NCI-H82 treated with DMSO at 0.1 percent for 48 hours (cell line): ENCODE results near the gene SMTN.
A peak's percentile ranks its signal among the peaks of the same experiment; 100 is the strongest.
"Not testable (repeated sequence)": the region's sequence is repeated elsewhere in the genome, so short reads cannot be mapped to it uniquely, and the experiment has no call there.

Experiments
- DNase-seq: peaks from one replicate; lab custom pipeline; 2025; ENCODE audit not compliant: unreplicated experiment; lab: John Stamatoyannopoulos, UW

Gene SMTN

DNA sequence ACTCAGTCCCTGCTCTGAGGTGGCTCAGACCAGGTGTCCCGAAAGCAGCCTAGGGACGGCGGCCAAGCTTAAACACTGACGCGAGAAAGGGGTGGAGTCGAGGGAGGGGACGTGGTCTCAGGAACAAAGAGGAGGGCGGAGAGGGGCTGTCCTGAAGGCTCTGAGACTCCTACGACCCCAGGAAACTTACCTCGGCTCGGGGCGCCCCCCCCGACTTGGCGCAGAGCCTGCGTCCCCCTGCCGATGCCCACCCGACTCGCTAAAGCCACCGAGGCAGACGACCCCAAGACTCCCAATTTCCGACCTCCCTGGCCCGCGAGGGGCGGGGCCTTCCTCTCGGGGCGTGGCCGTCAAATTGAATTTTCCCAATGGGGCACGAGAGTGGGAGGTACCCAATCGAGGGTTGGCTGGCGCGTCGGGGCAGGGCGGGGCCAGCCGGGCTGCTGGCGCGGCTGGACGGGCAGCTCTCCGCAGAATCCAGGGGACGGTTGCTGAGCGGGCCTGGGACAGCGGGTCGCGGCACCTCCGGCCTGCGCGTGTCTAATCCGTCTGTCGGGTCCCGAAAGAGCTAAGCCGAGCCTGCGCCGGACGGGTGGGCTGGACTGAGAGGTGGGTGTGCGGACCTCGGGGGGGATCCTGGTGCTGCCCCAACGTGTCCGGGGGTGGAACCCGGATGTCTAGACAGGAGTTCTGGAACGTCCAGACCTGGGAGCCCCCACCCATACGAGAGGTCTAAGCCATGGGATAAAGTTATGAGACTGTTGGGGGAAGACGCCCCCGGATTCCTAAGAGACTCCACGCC lies at the start of gene SMTN:
Gene SMTN, plus strand, starts transcription at position 471 of the 802 bp plus-strand sequence. CDS start 1,941 bp downstream, outside the sequence.
- DNase-seq = peak; percentile 70

DNA sequence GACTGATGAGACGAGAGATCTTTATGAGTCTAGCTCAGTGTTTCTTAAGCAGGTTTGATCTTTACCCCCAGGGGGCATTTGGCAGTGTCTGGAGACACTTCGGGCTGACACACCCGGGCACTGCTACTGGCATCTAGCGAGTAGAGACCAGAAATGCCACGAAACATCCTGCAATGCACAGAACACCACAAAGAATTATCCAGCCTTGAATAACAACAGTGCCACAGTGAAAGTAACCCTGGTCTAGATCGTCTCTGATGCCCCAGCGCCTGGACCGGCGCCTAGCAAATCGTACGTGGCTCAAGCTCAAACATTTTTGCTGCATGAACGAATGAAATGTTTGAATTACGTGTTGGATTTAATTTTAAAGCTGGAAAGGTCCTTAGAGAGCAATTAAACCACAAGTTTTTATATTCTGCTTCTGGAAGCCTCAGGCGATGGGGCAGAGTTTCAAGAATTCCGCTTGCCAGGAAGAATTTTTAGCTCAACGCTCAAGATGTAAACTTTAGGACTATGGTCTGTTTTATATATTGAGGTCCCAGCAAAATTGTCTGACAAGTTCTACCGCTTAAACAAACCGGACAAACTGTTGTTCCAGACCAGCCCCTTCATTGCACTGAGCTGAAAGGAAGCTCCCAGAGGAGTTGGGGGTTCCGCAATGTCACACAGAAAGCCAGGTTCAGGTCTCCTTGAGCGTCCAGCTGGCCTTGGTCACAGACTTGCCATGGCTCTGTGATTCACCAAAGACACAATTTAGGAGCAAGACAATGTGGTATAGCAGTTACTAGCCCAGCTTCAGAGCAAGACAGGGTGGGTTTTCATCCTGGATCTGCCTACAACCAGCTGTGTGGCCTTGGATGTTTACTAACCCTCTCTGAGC lies 44.2 kb upstream of the SMTN start:
- no peak for DNase-seq

DNA sequence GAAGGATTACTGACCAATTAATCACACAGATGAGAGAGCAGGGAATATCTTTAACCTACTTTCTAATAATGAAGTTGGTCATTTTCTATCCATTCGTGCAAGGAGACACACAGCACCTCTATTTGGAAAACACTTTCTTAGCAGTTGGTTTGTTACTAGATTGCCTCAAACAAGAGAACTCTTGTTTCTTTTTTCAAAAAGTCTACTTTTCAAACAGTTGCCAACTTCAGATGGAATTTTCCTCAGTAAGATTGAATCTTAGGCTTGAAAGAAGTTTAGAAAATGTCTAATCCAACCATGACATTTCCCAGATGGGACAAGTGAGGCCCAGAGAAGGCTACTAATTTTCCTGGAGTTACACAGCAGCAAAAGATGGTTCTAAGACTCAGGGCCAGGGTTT lies 42.4 kb upstream of the SMTN start:
- no peak for DNase-seq

DNA sequence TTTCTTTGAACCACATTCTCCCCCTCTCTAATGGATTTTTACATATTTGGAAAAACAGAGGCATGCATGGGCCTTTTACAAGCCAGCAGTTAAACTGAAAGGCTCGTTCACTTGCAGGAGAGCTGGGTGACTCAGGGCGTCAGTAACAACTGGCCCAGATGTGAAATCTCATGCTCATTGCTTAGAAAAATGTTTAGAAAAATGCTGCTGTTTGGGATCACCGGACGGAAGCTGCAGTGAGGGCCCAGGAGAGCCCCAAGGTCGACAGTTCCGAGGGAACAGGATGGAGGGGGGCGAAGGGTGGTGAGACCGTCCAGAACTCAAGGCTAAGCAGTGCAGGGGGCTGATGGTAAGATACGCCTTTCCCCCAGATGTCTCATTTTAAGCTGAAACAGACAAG lies 41.7 kb upstream of the SMTN start:
- DNase-seq = no peak

DNA sequence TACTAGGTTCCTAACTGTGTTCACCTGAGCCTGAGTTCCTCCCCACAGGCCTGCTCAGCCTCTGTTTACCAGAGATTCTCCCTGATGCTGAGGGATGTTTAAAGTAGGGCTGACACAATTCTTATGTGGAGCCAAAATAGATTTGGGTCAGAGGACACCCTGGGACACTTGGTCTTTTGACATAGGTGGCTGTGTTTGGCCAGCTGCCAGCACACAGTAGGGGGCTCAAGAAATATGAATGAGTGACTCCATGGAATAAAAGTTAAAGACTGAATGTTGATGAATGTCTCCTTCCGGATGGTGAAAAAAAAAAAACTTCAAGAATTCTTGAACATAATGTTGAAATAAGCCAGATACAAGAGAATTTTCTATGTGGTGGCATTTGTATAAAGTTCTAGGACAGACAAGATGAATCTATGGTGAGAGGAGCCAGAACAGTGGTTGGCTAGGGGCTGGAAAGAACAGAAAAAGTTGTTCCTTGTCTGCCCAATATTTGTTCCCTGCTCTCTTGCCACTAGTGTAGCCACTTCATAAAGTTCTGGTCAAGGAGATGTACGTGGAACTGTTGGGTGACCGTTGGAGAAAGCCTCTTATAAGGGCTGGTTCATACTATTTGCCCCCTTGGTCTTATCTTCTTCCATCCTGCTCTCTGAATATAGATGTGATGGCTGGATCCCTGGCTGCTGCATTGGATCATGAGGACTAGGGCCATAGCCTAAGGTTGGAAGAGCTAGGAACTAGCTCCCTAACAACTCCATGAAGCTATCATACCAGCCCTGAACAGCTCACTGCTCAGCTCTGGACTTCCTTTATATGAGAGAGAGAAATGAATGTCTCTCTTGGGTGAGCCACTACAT lies 40.3 kb upstream of the SMTN start:
- no peak for DNase-seq

DNA sequence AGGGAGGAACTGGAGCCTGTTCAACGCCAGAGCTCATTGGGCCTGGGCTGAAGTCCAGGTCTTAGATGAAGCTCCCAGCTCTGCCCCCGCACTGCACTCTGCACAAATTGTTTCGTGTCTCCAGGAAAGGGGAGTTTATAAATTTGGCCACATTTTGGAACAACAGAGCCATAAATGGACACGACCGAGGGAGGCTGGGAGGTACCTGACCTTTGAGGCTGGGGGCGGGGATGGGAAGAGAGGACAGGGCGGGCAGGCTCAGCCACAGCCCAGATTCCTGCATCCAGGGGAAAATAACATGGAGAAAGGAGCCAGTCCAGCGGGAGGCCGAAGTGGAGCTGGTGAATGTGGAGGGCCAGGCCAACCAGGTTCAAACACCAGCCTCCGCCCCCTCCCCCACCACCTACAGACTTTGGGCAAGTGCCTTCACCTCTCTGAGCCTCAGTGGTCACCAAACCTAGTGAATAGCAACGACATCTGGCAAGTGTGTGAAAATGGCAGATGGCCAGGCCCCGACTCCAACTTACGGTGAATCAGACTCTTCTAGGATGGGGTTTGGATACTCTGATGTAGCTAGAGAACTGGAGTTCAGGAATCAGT lies 36.8 kb upstream of the SMTN start:
- DNase-seq = no peak

DNA sequence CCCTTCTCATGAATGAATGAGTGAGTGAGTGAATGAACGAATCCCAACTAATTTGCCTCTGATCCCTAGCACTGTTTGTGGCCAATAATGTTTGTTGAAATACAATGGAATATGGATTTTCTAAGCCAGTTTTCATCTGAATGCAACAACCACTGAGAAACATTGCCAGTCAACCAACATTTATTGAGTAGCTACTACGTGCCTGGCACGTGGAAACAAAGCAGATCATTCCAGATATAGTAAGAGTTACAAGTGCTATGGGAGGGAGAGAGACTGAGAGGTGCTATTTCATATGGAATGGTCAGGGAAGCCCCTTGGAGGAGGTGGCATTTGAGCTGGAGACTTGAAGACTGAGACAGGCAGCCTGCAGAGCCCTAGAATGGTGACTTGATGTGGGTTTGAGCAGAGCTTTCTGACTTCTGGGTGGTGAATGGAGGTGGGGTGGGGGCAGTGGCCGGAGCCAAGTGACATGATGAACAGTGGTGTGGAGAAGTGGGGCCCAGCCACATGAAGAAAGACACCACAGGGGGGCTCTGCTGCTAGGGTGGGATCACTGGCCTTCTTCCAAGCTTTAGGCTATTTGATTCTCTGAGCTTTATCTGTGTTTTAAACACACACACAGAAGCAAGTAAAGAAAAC lies 35.1 kb upstream of the SMTN start:
- no peak for DNase-seq

DNA sequence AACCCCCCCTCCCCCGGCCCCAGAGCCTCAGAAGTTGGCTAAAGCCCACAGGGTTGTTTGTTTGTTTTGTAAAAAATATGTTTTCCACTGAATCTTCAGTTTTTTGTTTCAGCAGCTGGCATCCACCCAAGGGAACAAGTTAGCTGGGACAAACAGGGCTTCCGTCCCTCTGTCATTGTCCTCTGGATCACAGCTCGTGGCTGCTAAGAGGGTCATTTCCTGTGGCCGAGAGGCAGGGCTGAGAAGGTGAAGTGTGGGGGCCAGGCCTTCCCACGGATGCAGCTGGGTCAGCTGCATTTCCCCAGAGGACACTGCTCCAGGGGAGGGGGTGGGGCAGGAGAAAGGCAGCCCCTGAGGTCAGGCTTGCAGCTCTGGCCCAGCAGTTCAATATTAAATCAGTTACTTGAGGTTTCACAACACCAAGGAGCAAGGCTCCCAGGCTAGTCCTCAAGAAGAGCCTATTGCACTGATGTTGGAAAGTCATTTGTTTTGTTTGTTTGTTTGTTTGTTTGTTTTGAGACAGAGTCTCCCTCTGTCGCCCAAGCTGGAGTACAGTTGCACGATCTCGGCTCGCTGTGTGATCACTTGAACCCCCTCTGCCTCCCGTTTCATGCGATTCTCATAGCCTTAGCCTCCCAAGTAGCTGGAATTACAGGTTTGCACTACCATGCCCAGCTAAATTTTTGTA lies 34.4 kb upstream of the SMTN start:
- no peak for DNase-seq

DNA sequence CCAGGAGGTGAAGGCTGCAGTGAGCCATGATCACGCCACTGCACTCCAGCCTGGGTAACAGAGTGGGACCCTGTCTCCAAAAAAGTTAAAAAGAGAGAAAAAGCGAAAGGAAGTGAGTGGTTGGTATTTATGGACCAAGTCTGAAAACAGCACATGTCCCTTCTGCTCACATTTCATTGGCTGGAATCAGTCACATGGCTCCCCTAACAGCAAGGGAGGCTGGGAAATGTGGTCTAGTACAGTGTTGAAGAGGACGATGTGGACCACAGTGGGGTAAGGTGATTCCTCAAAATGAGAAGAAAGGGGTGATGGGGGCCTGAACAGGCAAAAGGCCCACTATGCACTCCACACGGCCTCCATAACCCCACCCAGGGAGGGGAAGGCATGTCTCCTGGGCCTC lies 32.5 kb upstream of the SMTN start:
- no peak for DNase-seq

DNA sequence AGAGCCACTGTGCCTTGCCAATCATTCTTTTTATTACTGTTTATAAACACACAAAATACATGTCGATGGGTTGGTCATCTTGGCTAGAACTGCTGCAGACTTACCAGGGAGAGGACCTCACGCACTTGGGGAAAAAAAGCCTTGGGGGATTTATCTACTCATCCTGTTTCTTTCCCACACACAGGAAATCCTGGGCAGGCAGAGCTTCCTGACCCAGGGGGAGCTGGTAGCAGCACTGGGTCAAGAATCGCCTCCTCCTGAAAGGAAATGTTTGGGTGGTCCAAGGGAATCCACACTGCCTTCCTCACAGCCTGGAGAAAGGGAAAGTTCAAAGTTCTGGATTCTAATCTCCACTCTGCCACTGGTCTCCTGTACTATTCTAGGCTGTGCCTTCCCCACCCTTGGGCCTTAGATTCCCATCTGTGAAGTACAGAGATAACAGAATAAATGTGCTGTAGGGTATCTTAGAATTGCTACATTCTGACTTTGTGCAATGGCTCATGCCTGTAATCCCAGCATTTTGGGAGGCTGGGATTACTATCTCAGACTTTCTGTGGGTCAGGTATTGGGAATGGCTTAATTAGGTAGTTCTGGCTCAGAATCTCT lies 31.2 kb upstream of the SMTN start:
- DNase-seq = no peak

DNA sequence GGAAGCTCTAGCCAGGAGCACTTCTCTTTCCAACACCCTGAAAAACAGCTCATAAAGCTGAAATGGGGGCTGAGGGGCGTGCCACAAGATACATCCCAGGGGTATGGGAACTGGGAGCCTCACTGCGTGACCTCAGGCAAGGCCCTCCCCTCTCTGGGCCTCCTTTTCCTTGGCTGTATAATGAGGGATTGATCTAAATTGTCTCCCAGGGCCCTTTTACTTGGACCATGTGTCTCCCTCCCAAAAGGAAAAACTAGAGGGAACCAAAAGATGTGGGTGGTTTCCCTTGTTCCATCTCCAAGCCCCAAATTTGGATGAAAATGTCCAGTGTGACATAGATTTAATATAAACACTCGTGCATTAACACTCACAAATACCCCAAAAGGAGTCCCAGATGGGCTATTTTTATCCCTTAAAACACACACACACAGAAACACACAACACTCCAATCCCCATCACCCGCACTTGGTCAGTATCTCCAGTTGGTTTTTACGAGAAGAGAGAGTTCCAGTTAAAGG lies 25.9 kb upstream of the SMTN start:
- no peak for DNase-seq

DNA sequence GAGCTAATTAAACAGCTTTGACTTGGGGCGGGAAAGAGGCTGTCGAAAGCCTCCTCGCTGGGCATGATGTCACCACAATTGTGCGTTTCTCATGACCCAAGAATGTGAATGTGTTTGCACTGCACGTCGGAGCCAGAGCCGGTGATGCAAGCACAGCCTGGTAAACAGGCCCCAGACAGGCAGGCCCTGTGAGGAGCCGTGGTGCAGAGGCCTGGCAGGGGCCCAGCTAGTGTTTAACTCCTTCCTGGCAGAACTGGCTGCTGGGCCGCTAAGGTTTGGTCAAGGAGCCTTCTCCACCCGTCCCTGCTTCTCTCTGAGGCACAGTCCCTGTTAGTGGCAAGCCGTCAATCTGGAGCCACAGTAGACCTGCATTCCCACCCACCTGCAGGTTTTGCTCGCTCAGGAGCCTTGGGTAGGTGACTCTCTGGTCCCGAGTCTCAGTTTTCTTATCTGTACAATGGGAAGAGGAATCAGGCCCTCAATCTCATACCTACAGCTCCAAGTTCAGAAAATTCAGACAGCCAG lies 25.4 kb upstream of the SMTN start:
- no peak for DNase-seq

DNA sequence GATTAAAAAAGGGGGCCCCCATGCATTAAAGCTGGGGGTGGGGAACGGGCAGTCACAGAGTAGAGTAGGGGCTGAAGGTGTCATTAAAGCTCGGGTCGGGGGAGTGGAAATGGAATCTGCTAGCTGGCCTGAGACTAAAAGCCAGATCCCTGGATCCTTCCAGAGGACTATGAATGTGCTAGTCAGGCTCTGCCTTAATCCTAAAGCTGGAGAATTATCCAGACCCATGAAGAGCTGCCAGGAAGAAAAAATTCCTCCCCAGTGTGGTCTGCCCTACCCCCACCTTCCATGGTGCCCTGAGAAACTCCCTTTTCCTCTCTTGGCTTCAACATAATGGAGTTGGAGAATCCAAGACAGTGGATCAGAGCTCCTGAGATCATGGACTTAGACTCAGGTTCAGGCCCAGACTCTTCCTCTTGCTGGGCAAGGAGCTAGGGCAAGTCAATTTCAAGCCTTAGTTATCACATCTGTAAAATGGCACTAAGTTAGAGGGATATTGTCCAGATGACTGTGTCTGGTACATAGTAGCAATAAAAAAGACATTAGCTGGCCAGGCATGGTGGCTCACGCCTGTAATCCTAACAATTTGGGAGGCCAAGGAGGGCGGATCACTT lies 24.0 kb upstream of the SMTN start:
- no peak for DNase-seq

DNA sequence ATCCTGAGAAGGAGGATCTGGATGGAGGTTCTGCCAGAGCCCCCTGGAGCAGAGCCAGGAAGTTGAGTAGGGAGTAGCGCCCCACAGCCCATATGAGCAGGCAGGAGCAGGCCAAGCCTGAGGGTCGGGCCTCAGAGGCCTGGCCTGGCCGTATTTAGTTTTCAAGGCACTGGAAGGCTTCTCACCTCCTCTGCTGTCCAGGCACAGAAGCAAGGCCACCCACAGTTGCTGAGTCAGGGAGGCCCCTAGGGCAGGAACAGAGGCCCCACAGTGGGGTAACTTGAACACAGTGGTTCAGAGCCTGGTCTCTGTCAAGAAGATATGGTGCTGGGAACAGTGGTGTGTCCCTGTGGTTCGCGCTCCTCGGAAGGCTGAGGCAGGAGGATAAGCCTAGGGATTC lies 21.5 kb upstream of the SMTN start:
- not testable (repeated sequence) for DNase-seq

DNA sequence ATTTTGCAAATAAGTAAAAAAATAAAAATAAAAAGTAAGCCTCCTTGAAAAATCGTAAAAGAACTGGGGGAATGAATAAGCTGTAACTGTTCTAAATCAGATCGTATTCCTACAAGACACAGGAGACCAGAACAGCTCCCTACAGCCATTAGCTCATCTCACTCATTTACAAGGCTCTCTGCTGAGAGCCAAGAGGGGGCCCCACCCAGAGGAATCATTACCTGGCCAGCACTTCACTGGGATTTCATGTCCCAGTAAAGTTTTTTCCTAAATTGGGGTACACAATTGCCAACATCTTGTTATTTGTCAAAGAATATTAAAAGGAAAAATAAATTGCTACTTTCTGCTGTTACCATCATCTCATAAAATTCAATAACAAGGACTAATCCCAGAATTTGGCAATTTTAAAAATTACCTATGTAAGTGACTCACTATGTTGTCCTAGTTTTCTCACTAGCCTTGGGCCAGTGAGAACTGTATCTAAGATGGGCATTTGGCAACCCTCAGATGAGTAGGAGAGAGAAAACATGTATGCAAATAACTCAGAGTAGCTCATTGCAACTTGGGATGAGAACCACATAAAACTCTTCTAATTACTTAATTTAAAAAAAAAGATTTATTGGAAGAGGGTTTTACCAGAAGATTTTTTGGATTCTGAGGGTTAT lies 18.4 kb upstream of the SMTN start:
- DNase-seq = no peak

DNA sequence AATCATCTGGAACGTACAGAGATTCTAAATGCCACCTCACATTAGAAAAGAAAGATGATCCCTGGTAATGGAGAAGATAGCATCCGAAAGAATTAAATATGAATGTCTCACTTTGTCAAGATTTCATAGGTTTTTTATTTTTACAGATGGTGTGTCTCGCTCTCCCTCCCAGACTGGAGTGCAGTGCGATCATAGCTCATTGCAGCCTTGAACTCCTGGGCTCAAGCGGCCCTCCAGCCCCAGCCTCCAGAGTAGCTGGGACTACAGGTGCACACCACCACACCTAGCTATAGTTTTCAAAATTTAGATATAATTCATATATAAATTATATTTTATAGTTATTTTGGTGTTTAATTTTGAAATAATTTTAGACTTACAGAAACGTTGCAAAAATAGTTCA lies 16.7 kb upstream of the SMTN start:
- no peak for DNase-seq

DNA sequence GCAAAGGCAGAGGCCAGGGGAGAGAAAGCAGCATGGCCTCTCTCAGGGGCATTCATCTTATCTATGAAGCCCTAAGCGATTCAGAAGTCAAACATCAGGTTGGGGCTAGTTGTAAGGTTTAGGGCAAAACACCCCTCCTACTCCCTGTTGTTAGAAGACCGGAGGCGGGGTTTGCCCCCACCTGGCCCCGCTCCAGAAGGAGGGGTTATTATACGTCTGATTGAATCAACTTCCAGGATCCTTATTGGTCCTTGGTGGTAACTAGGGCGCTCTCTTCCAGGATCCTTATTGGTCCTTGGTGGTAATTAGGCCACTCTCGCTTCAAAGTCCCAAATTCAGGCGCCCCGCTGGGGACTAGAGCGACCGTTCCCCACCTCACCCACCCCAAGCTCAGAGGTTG lies 12.1 kb upstream of the SMTN start:
- no peak for DNase-seq
